Measurements from ENCODE around the gene TNFRSF8.
"Not testable (repeated sequence)": the region's sequence is repeated elsewhere in the genome, so short reads cannot be mapped to it uniquely, and the experiment has no call there.

The TNFRSF8 gene

GRCh38 chr1:12038356-12039163, 24.5 kb upstream of the TNFRSF8 start:
- DNase-seq (ENCODE audit: low spot score) = no peak

GRCh38 chr1:12039164-12039525, 24.0 kb upstream of the TNFRSF8 start:
- no peak for DNase-seq (ENCODE audit: low spot score)

DNA sequence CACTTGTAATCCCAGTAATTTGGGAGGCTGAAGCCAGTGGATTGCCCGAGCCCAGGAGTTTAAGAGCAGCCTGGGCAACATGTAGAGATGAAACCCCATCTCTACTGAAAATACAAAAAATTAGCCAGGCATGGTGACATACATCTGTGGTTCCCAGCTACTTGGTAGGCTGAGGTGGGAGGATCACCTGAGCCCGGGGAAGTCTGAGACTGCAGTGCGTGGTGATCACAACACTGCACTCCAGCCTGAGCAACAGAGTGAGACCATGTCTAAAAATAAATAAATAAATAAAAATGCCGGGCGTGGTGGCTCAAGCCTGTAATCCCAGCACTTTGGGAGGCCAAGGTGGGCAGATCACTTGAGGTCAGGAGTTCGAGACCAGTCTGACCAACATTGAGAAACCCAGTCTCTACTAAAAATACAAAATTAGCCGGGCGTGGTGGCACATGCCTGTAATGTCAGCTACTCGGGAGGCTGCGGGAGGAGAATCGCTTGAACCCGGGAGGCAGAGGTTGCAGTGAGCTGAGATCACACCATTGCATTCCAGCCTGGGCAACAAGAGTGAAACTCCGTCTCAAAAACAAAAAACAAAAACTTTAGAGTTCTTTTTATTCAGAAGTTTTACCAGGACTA, 23.2 kb upstream of the TNFRSF8 start:
- DNase-seq (ENCODE audit: low spot score) = not testable (repeated sequence)

DNA sequence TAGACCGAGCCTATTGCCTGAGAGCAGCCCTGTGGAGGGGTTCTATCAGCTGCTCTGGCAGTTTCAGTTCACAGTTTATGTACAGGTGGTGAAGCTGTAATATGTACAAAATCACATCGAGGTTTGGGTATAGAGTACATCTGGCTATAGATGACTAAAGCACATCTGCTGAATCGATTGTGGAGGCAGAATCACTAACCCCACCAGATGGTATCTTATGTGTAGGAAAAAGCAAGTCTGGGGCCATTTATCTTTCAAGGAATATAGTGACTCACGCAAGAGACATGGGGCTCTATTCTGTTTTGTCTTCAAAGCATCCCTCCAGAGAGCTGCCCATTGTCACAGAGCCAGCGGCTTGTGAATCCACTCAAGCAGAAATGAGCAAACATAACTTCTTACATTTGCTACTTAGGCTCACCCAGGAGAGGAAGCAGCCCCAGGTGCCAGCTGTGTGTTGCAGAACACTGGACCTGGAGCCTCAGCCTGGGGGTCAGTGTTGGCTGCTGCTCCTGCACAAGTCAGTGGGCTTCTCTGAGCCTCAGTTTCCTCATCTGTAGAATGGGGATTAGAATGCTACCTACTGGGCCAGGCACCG, 22.5 kb upstream of the TNFRSF8 start:
- no peak for DNase-seq (ENCODE audit: low spot score)

- not testable (repeated sequence) for DNase-seq (ENCODE audit: low spot score)
Observed at GRCh38 chr1:12044187-12044877, 18.8 kb upstream of the TNFRSF8 start.

GRCh38 chr1:12046749-12047119, 16.4 kb upstream of the TNFRSF8 start:
- no peak for DNase-seq (ENCODE audit: low spot score)

DNA sequence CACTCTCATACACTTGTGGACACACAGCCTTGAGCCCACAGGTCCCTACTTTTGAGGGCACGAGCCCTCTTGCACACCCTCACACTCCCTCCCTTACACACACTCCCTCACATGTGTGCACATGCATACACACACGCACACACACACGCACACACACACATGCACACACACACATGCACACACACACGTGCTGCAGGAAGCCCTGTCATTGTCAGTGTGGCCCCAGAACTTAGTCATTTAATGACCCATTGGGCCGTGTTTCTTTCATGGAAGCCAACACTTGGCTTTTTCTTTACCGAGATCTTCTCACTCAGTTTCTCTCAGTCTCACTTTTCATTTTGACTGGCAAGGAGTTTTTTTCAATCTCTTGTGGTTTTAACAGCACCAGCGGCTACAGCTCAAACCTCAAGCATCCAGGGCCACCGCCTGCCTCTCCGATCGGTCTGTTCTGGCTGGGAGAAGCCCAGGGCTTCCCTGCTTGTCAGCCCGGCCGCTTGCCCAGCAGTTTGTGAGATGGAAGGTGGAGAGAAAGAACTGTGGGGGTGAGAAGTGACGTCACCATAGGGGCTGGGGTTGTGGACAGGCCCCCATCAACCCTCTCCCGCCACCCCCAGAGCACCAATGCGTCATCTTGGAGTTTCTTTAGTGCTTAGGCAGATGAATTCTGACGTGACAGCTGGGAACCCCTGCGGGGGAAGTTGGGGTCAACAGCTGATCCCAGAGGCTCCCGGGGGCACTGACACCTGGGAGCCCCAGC, 15.8 kb upstream of the TNFRSF8 start:
- no peak for DNase-seq (ENCODE audit: low spot score)

DNA sequence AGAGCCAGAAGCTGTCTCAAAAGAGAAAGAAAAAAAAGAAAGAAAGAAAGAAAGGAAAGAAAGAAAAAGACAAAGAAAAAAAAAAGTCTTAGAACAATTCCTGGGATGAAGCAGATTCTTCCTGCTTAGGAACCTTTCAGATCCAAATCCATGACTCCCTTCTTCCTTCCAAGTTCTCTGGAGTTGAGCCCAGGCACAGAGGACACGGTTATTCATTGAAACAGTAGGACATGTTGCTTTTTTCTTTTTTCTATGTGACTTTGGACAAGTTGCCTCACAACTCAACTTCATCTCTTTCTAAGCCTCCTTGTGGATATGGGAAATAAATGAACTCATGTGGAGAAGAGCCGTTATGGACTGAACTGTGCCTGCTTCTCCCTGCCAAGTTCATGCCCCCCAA, 14.7 kb upstream of the TNFRSF8 start:
- no peak for DNase-seq (ENCODE audit: low spot score)

- no peak for DNase-seq (ENCODE audit: low spot score)
Observed at GRCh38 chr1:12049616-12050015, 13.5 kb upstream of the TNFRSF8 start.

DNA sequence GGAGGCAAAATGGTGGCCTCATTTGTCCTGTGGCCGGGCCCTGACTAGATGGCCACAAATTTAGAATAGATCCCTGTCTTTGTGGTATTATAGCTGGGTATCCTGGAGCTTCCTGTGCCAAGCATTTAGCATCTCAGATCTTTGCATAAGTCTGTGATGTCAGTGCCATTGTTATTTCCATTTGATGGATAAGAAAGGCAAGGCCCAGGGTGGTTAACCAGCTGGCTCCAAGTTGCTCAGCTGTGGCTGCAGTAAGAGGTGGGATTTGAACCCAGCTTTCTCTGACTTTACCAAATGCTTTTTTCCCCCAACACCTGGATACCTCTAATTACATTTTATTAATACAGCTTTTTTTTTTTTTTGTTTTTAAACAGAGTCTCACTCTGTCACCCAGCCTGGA, 11.7 kb upstream of the TNFRSF8 start:
- no peak for DNase-seq (ENCODE audit: low spot score)

DNA sequence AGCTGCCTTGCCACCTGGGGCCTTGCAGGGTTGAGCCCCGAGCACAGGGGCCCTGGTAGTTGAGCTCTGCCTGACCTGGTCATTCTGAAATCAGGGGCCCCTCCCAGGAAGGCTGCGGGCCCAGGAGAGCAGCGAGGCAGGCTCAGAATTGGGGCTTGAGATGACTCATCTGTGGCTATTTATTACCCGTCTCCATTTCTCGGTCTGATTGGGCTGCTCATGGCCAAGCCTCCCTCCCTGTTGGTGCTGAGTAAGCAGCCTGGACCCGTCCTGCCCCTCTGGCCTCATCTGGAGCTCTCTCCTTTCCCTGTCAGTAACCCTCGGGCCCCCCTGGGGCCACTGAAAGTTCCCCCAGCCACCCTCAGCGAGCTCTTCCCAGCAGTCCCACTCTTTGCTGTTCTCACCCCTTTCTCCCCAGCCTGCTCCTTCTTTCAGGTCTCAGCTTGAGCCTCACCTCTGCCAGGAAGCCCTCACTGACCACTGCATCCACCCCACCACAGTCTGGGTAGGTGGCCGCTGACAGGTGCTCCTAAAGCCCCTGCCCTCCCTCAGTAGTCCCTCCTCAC, 11.0 kb upstream of the TNFRSF8 start:
- no peak for DNase-seq (ENCODE audit: low spot score)

- no peak for DNase-seq (ENCODE audit: low spot score)
Observed at GRCh38 chr1:12052997-12053686, 10.0 kb upstream of the TNFRSF8 start.

DNA sequence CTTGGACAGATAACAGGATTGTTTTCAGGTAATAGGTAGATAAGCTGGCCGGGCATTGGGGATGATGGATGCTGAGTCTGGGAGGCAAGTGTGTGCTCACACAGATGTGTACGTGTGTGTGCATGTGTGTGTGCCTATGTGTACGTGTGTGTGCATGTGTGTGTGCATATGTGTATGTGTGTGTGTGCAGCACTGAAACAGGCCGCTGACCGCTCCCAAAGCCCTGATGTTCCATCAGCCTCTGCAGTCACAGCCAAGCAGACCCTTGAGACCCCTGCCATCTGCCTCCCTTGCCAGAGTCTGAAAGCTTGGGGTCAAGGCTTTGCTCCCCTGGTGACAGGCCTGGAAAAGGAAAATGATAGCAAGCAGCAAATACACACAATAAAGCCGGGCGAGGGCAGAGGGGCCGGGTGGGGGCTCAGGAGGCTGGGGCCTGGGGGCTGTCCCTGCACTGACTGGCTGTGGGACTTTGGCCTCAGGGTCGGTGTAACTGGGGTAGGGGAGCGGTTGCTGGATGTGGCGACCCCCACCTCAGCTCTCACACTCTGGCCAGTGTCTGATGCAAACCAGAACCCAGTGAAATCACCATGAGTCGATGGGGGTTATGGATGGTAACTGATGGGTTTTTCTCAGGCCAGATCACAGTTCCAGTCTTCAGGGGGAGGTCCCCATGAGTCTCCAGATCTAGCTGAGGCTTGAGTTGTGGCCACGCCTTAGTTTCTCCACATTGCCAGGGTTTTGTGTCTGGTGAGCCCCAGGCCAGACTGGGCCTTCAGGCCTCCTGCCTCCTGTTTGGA, 9.2 kb upstream of the TNFRSF8 start:
- no peak for DNase-seq (ENCODE audit: low spot score)

DNA sequence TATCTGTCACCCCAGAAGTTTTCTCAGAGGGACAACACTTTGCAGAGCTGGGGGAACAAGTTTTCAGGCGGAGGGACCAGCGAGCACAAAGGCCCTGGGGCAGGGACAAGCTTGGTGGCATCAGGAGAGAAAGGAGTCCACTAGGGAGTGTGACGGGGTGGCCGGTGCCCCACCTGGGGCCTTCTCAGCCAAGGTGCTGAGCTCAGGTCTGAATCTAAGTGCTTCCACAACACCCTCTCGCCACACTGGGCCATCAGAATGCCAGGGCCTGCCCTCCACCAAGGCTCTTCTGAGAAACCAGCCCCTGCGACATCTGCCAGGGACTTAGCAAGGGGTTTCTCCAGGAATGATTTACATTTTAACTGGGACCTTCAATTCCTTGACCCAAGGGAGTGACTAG, 7.8 kb upstream of the TNFRSF8 start:
- DNase-seq (ENCODE audit: low spot score) = no peak

GRCh38 chr1:12056331-12056841, 6.7 kb upstream of the TNFRSF8 start:
- DNase-seq (ENCODE audit: low spot score) = no peak

- DNase-seq (ENCODE audit: low spot score) = no peak
Observed at GRCh38 chr1:12057382-12057781, 5.7 kb upstream of the TNFRSF8 start.

GRCh38 chr1:12057940-12058687, 5.0 kb upstream of the TNFRSF8 start:
- no peak for DNase-seq (ENCODE audit: low spot score)

GRCh38 chr1:12059226-12059625, 3.9 kb upstream of the TNFRSF8 start:
- no peak for DNase-seq (ENCODE audit: low spot score)

DNA sequence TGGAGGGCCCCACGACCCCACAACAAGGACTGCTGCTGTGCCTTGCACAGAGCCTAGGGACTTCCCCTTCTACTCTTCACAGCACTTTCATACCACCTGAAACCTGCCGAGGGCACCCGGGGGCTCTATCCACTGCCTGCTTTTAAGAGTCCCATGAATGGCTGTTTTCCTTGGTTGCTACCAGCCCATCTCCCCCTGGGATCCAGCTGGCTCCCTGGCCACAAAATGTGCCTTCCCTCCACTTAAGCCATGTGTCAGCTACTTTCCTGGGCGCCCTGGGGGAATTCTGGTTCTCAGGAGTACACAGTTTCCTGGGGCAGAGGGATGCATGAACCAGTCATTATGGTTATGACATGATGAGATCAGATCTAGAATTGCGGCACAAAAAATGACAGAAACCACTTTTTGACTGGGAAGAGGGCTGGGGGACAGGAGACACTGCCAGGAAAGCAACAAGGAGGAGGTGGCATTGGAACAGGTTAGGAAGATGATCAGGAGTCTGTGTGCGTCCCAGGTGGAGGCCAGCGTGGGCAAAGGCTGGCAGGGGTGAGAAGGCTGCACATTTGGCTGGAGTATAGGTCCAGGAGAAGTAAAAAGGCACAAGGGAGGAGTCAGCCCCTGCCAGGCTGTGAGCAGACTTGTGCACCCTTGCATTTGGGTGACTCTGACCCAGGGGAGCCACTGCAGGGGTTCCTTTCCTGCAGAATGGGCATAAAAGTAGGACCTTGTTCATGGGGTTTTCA, 3.2 kb upstream of the TNFRSF8 start:
- no peak for DNase-seq (ENCODE audit: low spot score)
